HG03520 (cell line): Measurements from ENCODE around the gene TFB2M.

Experiments
- ATAC-seq: cut with Tn5 transposase; IDR thresholded peaks from one replicate; pipeline ENCODE4 v1.9.1; 2021; ENCODE audit warnings: mild to moderate bottlenecking, moderate library complexity; ENCODE audit not compliant: unreplicated experiment

TFB2M gene

GRCh38 chr1:246558041-246558440, 8.0 kb downstream of the TFB2M start:
- ATAC-seq = no peak

DNA sequence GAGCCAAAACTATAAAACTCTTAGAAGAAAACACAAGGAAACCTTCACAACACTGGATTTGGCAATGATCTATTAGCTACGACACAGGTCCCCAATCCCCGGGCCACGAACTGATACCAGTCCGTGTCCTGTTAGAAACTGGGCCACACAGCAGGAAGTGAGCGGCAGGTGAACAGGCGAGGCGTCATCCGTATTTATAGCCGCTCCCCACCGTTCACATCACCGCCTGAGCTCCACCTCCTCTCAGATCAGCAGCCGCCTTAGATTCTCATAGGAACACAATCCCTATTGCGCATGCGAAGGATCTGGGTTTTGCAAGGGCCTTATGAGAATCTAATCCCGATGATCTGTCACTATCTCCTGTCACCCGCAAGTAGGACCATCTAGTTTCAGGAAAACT, 11.9 kb downstream of the TFB2M start:
- ATAC-seq = no peak

GRCh38 chr1:246552110-246552509, 14.0 kb downstream of the TFB2M start:
- no peak for ATAC-seq

DNA sequence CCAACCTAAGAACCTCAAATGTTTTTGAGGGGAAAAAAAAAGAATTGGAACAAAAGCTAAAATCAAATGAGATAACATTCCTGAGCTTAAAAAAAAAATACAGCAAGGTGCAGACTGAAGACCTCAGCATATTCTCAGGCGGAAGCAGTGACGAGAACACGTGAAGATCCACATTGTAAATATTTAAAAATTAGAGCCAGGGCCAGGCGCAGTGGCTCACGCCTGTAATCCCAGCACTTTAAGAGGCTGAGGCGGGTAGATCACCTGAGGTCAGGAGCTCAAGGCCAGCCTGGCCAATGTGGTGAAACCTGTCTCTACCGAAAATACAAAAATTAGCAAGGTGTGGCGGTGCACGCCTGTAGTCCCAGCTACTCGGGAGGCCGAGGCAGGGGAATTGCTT, 15.7 kb downstream of the TFB2M start:
- no peak for ATAC-seq

DNA sequence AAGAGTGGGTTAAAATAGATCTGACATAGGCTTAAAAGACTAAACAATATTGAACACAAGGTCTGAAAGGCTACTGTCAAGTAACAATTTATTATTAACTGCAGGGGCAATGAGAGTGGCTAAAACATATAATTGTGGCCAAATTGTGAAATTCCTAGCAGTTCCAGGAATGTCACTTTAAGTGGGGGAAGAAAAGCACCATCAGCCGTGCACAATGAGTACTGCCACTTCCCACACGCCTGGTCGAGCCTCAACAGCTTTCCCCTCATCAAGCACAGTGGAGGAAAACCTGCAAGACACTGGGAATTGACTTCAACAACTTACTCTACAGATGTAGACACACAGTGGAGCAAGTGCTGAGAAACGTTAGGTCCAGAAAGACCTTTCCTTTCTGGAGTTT, 16.4 kb downstream of the TFB2M start:
- ATAC-seq = no peak

- ATAC-seq = no peak
Observed at GRCh38 chr1:246544001-246544400, 22.1 kb downstream of the TFB2M start.

DNA sequence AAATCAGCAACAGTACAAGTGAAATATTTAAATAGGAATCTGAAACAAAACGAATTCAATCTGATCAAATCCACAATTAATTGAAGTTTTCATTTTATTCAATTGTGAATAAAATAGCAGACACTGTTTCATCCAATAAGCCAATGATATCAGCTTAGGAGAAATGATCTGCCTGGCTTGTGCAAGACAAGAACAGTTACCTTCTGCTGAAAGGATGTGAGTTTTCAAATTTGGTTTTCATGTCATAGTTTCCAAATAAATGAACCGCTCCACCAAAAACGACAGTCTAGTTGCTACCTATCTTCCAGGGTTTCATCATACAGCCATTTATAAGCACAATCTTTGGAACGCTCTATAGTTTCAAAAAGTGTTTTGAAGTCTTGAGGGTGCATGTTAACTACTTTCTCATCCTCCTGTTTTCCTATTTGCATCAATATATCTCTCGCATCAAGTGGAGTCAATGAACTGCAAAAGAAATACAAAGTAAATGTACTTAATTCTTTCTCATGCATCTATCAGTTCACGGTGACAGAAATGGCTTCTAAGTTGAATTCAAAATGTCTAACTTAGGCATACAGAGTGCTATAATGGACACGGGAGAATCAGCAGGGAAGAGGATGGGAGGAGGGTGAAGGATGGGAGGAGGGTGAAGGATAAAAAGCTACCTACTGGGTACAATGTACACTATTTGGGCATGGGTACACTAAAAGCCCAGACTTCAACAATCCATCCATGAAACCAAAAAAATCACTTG, 25.1 kb downstream of the TFB2M start:
- no peak for ATAC-seq

DNA sequence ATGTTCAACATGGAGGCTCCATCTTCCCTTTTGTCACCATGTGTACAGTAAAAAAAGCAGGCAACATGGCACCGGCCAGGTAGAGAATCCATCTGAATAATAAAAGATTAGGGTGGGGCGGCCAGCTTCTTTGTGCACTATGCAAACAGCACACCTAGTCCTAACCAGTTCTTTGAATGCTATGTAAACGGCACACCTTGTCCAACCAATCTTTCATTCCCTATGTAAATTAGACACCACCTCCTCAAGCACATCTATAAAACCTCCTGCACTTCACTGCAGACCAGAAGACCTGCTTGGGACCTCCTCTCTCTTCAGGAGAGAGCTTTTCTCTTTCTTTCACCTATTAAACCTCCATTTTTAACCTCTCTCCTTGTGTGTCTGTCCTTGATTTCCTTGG, 28.2 kb downstream of the TFB2M start:
- no peak for ATAC-seq

GRCh38 chr1:246537441-246537840, 28.6 kb downstream of the TFB2M start:
- no peak for ATAC-seq

DNA sequence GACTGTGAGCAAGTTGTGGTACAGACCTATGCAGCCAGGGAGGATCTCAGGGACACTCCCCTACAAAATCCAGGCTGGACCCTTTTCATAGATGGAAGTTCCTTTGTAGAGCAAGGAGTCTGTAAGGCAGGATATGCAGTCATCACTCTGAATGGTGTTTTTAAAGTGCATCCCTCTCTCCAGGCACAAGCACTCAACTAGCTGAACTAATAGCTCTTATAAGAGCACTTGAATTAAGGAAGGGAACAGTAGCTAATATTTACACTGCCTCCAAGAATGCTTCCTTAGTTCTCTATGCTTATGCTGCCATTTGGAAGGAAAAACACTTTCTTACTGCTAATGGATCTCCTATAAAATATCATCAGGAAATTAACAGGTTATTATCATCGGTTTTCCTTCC, 31.9 kb downstream of the TFB2M start:
- no peak for ATAC-seq

- no peak for ATAC-seq
Observed at GRCh38 chr1:246533371-246533905, 32.6 kb downstream of the TFB2M start.

DNA sequence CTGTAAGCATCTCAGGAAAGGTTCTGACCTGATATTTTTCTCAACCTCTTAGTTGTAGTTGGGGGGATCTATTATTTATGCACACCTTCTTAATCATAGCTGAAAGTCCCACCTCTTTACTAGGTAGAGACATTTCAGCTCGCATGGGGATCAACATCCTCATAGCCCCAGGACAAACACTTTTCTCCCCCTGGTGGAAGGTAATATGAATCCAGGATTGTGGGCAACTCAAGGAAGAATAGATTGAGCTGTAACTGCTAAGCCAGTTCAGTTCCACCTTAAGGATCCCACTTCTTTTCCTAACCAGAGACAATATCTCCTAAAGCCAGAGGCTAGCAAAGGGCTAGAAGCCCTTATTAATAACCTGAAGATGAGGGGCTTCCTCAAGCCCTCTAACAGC, 33.5 kb downstream of the TFB2M start:
- ATAC-seq = no peak

DNA sequence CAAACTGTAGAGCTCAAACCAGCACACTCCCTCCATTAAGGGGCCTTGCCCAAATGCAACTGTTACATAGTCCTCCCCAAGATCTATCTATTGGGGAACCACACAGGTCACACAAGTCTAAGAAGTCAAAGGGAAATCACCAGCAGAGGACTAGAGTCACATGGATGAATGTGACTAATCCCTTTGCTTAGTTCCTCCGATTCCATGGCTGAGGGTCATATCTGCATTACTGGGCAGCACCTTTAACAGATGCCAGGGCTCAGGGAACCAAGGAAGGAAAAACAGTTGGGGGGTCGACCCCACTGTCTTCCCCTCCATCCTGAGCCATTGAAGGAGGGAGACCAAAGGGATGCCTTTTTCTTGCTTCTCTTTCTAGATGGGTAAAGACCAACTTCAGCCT, 35.6 kb downstream of the TFB2M start:
- no peak for ATAC-seq

- ATAC-seq = no peak
Observed at GRCh38 chr1:246528933-246529731, 36.9 kb downstream of the TFB2M start.

DNA sequence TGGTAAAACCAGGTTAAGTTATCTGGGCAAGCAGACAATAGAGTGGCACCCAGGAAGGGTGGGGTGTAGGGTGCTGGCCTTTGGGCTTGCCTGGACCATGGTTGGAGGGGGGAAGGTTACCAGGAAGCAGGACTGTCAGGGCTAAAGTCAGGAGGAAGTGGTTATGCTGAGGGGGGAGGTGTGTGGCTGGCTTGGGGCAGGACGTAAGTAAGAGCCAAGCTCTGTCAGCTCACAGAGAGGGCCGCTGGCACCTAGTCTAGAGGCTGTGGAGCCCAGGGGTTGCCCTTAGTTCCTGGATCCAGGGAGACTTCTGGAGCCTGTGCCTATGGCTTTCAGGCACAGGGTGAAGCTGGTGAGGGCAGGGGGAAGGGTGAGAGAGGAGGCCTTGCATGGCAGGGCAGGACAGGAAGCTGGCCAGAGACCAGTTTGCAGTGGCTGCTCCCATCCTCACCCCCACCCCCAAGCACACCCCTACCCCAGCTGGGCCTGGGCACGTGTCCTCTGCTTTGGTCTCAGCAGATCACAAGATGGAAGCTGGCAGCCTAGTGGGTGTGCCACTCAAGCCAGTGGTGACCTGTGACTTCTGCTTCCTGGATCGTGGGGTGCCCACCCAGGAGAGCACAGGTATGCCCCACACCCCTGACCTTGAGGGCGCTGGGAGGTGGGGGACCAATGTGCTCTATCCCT, 38.5 kb downstream of the TFB2M start:
- no peak for ATAC-seq

GRCh38 chr1:246526915-246527314, 39.1 kb downstream of the TFB2M start:
- ATAC-seq = no peak

DNA sequence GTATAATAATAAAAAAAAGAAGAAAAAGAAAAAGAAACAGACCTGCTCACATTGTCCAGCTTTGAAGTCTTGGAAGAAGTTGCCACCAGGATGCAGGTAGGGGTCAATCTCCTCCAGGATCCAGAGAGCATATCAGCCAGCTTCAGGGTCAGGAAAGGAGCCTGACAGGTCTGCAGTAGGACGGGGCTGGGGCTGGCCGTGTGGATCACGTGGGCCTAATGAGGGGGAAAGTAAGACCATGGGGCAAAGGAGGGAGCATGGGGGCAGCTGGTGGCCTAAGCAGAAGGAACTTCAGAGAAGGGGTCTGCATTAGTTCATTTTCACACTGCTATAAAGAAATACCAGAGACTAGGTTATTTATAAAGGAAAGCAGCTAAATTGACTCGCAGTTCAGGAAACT, 39.7 kb downstream of the TFB2M start:
- no peak for ATAC-seq

DNA sequence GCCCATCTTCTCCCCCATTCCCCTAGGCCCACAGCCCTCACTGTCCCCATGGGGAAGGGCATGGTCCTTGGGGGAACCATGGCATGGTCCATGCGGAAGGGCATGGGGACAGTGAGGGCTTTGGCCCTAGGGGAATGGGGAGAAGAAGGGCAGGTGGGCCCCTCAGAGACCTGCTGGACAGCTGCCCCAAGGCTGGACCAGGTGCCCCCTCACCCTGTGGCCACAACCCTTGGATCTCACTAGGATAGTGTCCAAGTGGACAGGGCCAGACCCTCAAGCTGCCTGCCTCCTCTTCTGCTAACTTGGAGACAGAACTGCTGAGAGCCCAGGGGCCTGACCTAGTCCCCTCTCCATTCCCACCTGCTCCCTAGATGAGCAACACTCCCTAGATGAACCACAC, 46.5 kb downstream of the TFB2M start:
- no peak for ATAC-seq

DNA sequence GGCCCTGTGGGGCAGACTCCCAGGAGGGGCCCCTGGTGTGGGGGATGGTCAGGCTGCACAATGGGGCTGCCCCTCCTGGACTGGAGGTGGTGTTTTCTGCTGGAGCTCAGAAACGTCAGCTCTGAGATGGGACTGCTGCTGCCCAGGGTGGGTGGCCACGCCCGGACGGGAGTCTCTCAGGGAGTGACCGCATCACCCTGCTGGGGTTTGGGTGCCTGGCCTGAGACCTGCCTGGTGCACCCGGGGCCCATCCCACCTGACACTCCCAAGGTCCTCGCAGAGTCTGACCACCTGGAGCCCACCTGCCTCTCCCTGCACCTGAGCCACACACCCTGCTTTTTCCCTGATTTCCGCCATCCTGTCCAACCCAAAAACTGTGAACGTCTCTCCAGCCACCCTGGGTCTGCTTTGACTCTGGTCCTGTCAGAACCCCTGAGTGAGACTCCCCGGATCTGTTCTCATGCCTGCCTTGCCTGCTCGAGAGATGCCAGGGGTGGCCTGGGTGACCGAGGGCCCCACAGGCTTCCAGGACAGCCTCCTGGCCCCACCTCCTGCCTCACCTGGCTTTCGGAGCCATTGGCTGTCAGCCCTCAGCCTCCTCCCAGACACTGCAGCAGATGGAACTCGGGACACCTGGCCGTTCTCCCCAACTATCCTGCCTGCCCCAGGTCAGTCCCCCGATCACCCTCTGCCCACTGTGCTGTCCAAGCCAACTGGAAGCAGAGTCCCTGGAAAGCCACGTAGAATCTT, 47.4 kb downstream of the TFB2M start:
- no peak for ATAC-seq

GRCh38 chr1:246517391-246517790, 48.7 kb downstream of the TFB2M start:
- no peak for ATAC-seq

DNA sequence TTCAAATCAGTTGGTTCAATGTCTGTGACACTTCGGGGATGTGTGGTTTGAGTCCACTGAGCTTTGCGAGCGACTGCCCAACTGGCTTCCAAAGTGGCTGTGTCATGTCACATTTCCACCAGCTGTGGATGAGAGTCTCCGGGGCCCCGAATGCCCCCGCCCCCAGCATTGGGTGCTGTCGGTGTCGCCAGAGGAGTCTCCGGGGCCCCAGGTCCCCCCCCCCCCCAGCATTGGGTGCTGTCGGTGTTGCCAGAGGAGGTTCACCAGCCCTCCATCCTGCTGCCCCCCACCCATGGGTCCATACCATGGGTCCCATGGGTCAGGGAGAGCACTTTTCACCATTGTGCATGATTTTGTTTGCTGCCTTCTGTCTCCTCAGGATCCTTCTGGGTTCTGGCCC, 49.9 kb downstream of the TFB2M start:
- ATAC-seq = no peak
